ENCODE measurements around the gene TSPEAR.
"Not testable (repeated sequence)": the region's sequence is repeated elsewhere in the genome, so short reads cannot be mapped to it uniquely, and the experiment has no call there.

The TSPEAR gene

GRCh38 chr21:44612669-44613229 lies 98.6 kb downstream of the TSPEAR start:
- no peak for DNase-seq (ENCODE audit: low read depth in 1 of 2, low spot score in 1 of 2)

- no peak for DNase-seq (ENCODE audit: low read depth in 1 of 2, low spot score in 1 of 2)
These were observed 99.3 kb downstream of the TSPEAR start, which contains the start of gene KRTAP10-8 for GRCh38 chr21:44612029-44612486. Gene KRTAP10-8, plus strand, starts transcription at chr21:44612079. Its CDS starts 22 bp downstream, at chr21:44612101.

GRCh38 chr21:44611551-44611950 lies 99.8 kb downstream of the TSPEAR start:
- no peak for DNase-seq (ENCODE audit: low read depth in 1 of 2, low spot score in 1 of 2)

- DNase-seq (ENCODE audit: low read depth in 1 of 2, low spot score in 1 of 2): not testable (repeated sequence)
These were observed 101.1 kb downstream of the TSPEAR start for GRCh38 chr21:44610157-44610843.

- DNase-seq (ENCODE audit: low read depth in 1 of 2, low spot score in 1 of 2): no peak
These were observed 102.2 kb downstream of the TSPEAR start for GRCh38 chr21:44609193-44609592.

- no peak for DNase-seq (ENCODE audit: low read depth in 1 of 2, low spot score in 1 of 2)
These were observed 104.9 kb downstream of the TSPEAR start for GRCh38 chr21:44606495-44606894.

- no peak for DNase-seq (ENCODE audit: low read depth in 1 of 2, low spot score in 1 of 2)
These were observed 107.5 kb downstream of the TSPEAR start for GRCh38 chr21:44603911-44604310.

- DNase-seq (ENCODE audit: low read depth in 1 of 2, low spot score in 1 of 2): no peak
These were observed 108.1 kb downstream of the TSPEAR start for GRCh38 chr21:44603109-44603875.

- no peak for DNase-seq (ENCODE audit: low read depth in 1 of 2, low spot score in 1 of 2)
These were observed 108.9 kb downstream of the TSPEAR start for GRCh38 chr21:44602463-44602850.

GRCh38 chr21:44601596-44602462 lies 109.5 kb downstream of the TSPEAR start:
- no peak for DNase-seq (ENCODE audit: low read depth in 1 of 2, low spot score in 1 of 2)

- DNase-seq (ENCODE audit: low read depth in 1 of 2, low spot score in 1 of 2): not testable (repeated sequence)
These were observed 110.3 kb downstream of the TSPEAR start for GRCh38 chr21:44601091-44601490.

GRCh38 chr21:44600118-44600978 lies 111.0 kb downstream of the TSPEAR start, which contains the start of gene KRTAP10-7:
Gene KRTAP10-7, plus strand, starts transcription at chr21:44600597. Its CDS starts 25 bp downstream, at chr21:44600622.
- DNase-seq (ENCODE audit: low read depth in 1 of 2, low spot score in 1 of 2): not testable (repeated sequence)

GRCh38 chr21:44599264-44600029 lies 111.9 kb downstream of the TSPEAR start:
- no peak for DNase-seq (ENCODE audit: low read depth in 1 of 2, low spot score in 1 of 2)

- no peak for DNase-seq (ENCODE audit: low read depth in 1 of 2, low spot score in 1 of 2)
These were observed 113.3 kb downstream of the TSPEAR start for GRCh38 chr21:44598061-44598460.

GRCh38 chr21:44596068-44596725 lies 115.2 kb downstream of the TSPEAR start:
- DNase-seq (ENCODE audit: low read depth in 1 of 2, low spot score in 1 of 2): no peak

GRCh38 chr21:44595524-44595923 lies 115.8 kb downstream of the TSPEAR start:
- DNase-seq (ENCODE audit: low read depth in 1 of 2, low spot score in 1 of 2): no peak

- no peak for DNase-seq (ENCODE audit: low read depth in 1 of 2, low spot score in 1 of 2)
These were observed 116.9 kb downstream of the TSPEAR start for GRCh38 chr21:44594406-44594916.

- no peak for DNase-seq (ENCODE audit: low read depth in 1 of 2, low spot score in 1 of 2)
These were observed 117.6 kb downstream of the TSPEAR start for GRCh38 chr21:44593598-44594405.

Measured in activated T-helper 1 cell treated with anti-CD3 and anti-CD28 coated beads, Interleukin-2, amount 50 U/mL, for 16 hours (primary cell).